ENCODE measurements around the gene RIN1. TPM values are rescaled to one million over a fixed set of nuclear protein-coding genes. Genes with fewer than 3 reads are reported as not detected.

RIN1 gene
- polyA plus RNA-seq, 1 of the 3 experiments (the other 2 are of a cell fraction), result 16.9 TPM

DNA sequence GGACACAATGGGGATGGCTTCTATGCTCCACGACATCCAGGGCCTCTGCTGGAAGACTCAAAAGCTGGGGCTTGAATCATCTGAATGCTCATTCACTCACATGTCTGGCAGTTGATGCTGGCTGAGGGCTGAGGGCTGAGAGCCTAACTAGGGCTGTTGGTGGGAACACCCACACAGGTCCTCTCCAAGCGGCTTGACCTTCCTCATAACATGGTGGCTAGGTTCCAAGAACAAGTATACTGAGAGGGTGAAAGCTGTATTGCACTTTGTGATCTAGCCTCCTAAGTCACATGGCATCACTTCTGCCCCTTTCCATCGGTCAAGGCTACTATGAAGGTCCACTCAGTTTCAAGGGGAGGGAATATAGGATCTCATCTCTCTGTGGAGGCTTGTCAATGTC, 37.0 kb downstream of the RIN1 start:
- no peak for DNase-seq
- Histone ChIP-seq H3K27ac (ENCODE audit: low read depth in 2 of 2, low read length in 1 of 2) (no peak overlapping the region), H3K36me3 (replicated peaks in 1 of 2; ENCODE audit: control insufficient read depth in 1 of 2, insufficient read depth in 2 of 2, low read length in 1 of 2) (no peaks in the 10 kb centered on the region), H3K9me2 (no peaks in the 10 kb centered on the region), H3K4me2 (no peak overlapping the region), H3K27me3 (ENCODE audit: insufficient read depth) (no peaks in the 10 kb centered on the region), H3K9ac (no peak overlapping the region), H3K79me2 (ENCODE audit: insufficient read depth) (no peaks in the 10 kb centered on the region), H3K4me1 (ENCODE audit: control insufficient read depth in 1 of 2, insufficient read depth in 2 of 2, low read depth in 1 of 2, low read length in 1 of 2) (no peaks in the 10 kb centered on the region), H4K20me1 (ENCODE audit: insufficient read depth) (no peaks in the 10 kb centered on the region), H3K4me3 (ENCODE audit: low read depth in 2 of 2, low read length in 1 of 2) (no peak overlapping the region), H2AFZ (ENCODE audit: low read depth) (no peak overlapping the region), H3K9me3 (no peaks in the 10 kb centered on the region), H3F3A (replicated peaks; ENCODE audit: insufficient read depth) (no peaks in the 10 kb centered on the region)
- TF ChIP-seq MEF2A (IDR thresholded peaks at IDR 0.05; ENCODE audit: borderline replicate concordance, low read depth), result no peak
- no peak for TF ChIP-seq TAF1 (IDR thresholded peaks at IDR 0.05; ENCODE audit: borderline replicate concordance, low read depth, low read length)
- TF ChIP-seq TCF12 (IDR thresholded peaks at IDR 0.05), result no peak
- no peak for TF ChIP-seq FOSL2 (IDR thresholded peaks at IDR 0.05; ENCODE audit: borderline replicate concordance, low read depth)
- no peak for TF ChIP-seq EP300 (IDR thresholded peaks at IDR 0.05; ENCODE audit: borderline replicate concordance in 1 of 2, low read depth in 1 of 2, low read length in 1 of 2)
- no peak for TF ChIP-seq RAD21 (IDR thresholded peaks at IDR 0.05; ENCODE audit: low read length)
- TF ChIP-seq SIN3A (IDR thresholded peaks at IDR 0.05; ENCODE audit: borderline replicate concordance, low read depth, low read length), result no peak
- TF ChIP-seq, protein P1, sequence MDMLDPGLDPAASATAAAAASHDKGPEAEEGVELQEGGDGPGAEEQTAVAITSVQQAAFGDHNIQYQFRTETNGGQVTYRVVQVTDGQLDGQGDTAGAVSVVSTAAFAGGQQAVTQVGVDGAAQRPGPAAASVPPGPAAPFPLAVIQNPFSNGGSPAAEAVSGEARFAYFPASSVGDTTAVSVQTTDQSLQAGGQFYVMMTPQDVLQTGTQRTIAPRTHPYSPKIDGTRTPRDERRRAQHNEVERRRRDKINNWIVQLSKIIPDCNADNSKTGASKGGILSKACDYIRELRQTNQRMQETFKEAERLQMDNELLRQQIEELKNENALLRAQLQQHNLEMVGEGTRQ (IDR thresholded peaks at IDR 0.05; ENCODE audit: borderline replicate concordance, low read depth, low read length), result no peak
- no peak for TF ChIP-seq GATA2 (CRISPR knock-in tag; IDR thresholded peaks at IDR 0.05)
- no peak for TF ChIP-seq NRF1 (IDR thresholded peaks at IDR 0.05; ENCODE audit: low read depth, low read length)
- TF ChIP-seq, protein P2, sequence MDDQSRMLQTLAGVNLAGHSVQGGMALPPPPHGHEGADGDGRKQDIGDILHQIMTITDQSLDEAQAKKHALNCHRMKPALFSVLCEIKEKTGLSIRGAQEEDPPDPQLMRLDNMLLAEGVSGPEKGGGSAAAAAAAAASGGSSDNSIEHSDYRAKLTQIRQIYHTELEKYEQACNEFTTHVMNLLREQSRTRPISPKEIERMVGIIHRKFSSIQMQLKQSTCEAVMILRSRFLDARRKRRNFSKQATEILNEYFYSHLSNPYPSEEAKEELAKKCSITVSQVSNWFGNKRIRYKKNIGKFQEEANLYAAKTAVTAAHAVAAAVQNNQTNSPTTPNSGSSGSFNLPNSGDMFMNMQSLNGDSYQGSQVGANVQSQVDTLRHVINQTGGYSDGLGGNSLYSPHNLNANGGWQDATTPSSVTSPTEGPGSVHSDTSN (IDR thresholded peaks at IDR 0.05), result no peak
- TF ChIP-seq, protein P3, sequence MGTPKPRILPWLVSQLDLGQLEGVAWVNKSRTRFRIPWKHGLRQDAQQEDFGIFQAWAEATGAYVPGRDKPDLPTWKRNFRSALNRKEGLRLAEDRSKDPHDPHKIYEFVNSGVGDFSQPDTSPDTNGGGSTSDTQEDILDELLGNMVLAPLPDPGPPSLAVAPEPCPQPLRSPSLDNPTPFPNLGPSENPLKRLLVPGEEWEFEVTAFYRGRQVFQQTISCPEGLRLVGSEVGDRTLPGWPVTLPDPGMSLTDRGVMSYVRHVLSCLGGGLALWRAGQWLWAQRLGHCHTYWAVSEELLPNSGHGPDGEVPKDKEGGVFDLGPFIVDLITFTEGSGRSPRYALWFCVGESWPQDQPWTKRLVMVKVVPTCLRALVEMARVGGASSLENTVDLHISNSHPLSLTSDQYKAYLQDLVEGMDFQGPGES (IDR thresholded peaks at IDR 0.05; ENCODE audit: low read depth, low read length), result no peak
- TF ChIP-seq POLR2AphosphoS5 (IDR thresholded peaks at IDR 0.05; ENCODE audit: low read depth, low read length), result no peak
- no peak for TF ChIP-seq SMC3 (IDR thresholded peaks at IDR 0.05; ENCODE audit: low read depth, low read length)
- TF ChIP-seq FOXJ3 (CRISPR knock-in tag; IDR thresholded peaks at IDR 0.05), result no peak
- no peak for TF ChIP-seq NFIC (IDR thresholded peaks at IDR 0.05; ENCODE audit: borderline replicate concordance)
- no peak for TF ChIP-seq RXRA (IDR thresholded peaks at IDR 0.05; ENCODE audit: borderline replicate concordance, low read depth)
- no peak for TF ChIP-seq TEAD4 (IDR thresholded peaks at IDR 0.05; ENCODE audit: borderline replicate concordance, insufficient read depth)
- TF ChIP-seq, protein P4, sequence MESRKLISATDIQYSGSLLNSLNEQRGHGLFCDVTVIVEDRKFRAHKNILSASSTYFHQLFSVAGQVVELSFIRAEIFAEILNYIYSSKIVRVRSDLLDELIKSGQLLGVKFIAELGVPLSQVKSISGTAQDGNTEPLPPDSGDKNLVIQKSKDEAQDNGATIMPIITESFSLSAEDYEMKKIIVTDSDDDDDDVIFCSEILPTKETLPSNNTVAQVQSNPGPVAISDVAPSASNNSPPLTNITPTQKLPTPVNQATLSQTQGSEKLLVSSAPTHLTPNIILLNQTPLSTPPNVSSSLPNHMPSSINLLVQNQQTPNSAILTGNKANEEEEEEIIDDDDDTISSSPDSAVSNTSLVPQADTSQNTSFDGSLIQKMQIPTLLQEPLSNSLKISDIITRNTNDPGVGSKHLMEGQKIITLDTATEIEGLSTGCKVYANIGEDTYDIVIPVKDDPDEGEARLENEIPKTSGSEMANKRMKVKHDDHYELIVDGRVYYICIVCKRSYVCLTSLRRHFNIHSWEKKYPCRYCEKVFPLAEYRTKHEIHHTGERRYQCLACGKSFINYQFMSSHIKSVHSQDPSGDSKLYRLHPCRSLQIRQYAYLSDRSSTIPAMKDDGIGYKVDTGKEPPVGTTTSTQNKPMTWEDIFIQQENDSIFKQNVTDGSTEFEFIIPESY (IDR thresholded peaks at IDR 0.05; ENCODE audit: borderline replicate concordance, low read depth), result no peak
- no peak for TF ChIP-seq RCOR1 (IDR thresholded peaks at IDR 0.05; ENCODE audit: low read length)
- WGBS (ENCODE audit: low lambda C conversion rate), result 56% methylated on average over 3 of the region's 3 CpGs
- ChIA-PET POLR2A (interaction anchor here (0.8 to 1.2 kb wide), 2 partner anchors 10 to 14 kb away, joined by 3 to 6 read pairs; partner anchors contain the start of gene YIF1A), CTCF (interaction anchor here (1.0 to 7.8 kb wide), 5 partner anchors 10 to 36 kb away, joined by 3 to 84 read pairs (median 3); partner anchors contain the start of genes RIN1 and YIF1A)

All from SK-N-SH (cell line).